GM18868 (cell line): ENCODE measurements around the gene HMOX1.
A peak's percentile ranks its signal among the peaks of the same experiment; 100 is the strongest.

ENCODE experiments used
- ATAC-seq: cut with Tn5 transposase; IDR thresholded peaks from one replicate; pipeline ENCODE4 v1.9.1; 2021; ENCODE audit warnings: mild to moderate bottlenecking, moderate library complexity; ENCODE audit not compliant: unreplicated experiment

The HMOX1 gene

DNA sequence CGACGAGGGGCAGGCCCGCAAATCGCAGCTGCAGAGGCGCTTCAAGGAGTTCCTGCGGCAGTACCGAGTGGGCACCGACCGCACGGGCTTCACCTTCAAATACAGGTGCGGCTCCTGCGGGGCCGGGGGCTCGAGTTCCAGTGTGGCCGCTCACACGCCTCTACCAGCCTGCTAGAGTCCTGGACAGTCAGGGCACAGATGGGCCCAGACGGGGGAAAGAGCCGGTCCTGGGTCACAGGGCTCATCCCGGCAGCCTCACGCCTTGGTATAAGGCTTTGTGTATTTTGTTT lies 19.6 kb downstream of the HMOX1 start:
- ATAC-seq, result no peak

DNA sequence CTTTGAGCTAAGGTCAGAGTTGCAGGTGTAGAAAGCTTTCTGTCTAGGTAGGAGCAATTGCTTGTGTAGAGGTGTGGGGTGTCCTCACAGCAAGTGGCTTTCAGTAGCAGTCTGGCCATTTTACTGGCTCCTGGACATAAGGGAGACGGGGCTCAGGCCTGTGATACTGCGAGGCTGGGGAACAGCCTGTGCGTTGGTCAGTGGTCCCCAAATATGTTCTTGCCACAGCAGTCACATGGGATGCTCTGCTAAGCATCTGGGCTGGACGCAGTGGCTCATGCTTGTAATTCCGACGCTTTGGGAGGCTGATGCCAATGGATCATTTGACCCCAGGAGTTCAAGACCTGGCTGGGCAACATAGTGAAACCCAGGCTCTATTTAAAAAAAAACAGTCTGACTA lies 21.0 kb downstream of the HMOX1 start:
- ATAC-seq, result no peak

- no peak for ATAC-seq
Observed at GRCh38 chr22:35403356-35403755, 22.5 kb downstream of the HMOX1 start.

DNA sequence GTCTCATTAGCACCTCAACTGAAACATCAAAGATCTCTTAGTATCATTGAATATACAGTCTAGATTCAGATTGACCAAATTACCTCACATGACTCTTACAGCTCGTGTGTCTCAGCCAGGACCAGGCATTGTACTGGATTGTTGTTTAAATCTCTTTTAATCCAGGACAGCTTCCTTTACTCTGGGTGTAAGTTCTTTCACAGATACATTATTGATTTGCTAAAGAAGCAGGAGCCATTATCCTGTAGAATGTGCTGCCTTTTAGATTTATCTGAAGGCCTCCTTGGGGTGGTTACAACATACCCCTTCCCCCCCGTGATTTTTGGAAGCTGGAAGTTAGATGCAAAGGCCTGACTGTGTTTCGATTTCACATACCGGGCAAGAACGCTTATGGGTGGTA lies 23.3 kb downstream of the HMOX1 start:
- ATAC-seq, result no peak

DNA sequence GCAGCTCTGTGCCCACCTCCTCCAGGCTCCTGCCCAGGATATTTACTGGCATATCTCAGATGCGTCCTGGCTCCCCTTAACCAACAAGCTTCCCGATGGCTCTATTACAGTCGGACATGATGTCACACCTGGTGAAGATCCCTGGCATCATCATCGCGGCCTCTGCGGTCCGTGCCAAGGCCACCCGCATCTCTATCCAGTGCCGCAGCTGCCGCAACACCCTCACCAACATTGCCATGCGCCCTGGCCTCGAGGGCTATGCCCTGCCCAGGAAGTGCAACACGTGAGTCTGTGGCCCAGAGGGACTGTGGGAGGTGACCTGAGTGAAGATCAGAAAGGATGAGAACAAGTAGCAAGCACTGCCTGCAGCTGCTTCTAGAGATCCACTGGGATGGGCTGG lies 25.5 kb downstream of the HMOX1 start:
- no peak for ATAC-seq

GRCh38 chr22:35407362-35407761 lies 26.5 kb downstream of the HMOX1 start:
- ATAC-seq, result no peak

- ATAC-seq, result peak; percentile 79
Observed at GRCh38 chr22:35409783-35410662, 29.1 kb downstream of the HMOX1 start.

GRCh38 chr22:35410663-35411034 lies 29.8 kb downstream of the HMOX1 start:
- no peak for ATAC-seq

DNA sequence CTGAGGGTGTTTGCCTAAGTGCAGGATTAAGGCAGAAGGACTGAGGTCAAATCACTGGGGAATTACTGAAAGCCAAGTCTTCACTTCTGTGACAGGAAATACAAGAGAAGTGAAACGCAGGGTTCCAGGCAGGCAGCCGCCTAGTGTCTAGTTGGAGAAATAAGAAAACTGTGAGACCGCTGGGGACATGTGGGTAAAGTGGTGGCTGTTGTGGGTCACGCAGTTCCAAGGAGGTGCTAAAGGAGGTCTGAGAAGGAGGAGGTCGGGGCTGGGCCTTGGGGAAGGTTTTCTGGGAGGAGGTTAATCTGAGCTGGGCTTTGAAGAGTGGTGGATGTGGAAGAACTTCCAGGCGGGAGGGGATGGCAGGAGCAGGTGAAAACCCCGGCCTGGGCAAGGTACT lies 30.2 kb downstream of the HMOX1 start:
- no peak for ATAC-seq

DNA sequence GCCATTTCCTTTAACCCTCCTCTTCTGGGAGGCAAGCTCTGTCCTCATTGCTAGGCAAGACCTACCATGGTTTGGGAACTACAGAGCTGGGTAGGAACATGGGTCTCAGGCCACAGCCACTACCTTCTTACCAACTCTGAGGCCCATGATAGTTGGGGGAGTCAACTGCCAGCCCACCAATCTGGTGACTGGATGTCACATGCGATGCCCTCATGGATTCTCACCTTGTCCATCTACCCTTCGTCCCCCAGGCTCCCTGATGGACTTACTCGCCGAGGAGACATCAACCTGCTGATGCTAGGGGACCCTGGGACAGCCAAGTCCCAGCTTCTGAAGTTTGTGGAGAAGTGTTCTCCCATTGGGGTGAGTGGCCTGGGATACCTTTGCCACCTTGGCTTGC lies 32.7 kb downstream of the HMOX1 start:
- no peak for ATAC-seq

GRCh38 chr22:35417606-35418005 lies 36.7 kb downstream of the HMOX1 start:
- ATAC-seq, result no peak

DNA sequence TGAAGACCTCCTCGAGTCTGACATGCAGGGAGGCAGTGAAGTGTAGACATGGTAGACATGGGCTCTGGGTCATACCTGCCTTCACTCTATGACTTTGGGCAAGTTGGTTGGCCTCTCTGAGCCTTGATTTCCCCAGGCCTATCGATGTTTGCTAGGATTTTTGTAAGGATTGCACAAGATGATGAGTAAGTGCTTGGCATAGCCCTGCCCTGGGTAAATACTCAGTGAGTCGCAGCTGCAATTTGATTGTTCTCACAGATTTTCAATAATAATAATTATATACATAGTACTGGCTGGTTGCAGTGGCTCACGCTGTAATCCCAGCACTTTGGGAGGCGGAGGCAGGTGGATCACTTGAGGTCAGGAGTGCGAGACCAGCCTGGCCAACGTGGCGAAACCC lies 37.2 kb downstream of the HMOX1 start:
- no peak for ATAC-seq

GRCh38 chr22:35418731-35419130 lies 37.8 kb downstream of the HMOX1 start:
- no peak for ATAC-seq

DNA sequence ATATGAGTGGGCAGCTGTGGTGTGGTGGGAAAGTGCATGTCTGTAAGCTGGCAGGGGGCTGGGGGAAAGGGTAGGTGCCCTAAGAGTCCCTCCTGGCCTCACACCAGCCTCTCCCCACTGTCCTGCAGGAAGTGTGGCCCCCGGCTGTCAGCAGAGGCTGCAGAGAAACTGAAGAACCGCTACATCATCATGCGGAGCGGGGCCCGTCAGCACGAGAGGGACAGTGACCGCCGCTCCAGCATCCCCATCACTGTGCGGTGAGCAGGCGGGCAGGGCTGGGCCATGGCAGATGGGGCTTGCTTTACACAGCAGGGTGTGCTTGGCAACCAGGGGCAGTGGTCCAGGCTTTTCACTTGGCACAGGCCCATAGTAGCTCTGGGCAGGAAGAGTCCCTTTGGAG lies 38.9 kb downstream of the HMOX1 start:
- ATAC-seq, result no peak

DNA sequence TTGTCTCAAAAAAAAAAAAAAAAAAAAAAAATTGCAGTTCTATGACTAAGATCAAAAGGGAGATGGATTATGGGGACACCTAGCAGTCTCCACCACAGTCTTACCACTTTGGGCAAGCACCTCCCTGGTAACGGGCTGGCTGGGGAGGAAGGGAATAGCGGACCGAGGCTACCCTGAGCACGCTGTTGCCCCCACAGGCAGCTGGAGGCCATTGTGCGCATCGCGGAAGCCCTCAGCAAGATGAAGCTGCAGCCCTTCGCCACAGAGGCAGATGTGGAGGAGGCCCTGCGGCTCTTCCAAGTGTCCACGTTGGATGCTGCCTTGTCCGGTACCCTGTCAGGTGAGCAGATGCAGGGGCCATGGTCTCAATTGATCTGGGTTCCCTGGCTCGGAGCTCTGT lies 40.2 kb downstream of the HMOX1 start:
- no peak for ATAC-seq

DNA sequence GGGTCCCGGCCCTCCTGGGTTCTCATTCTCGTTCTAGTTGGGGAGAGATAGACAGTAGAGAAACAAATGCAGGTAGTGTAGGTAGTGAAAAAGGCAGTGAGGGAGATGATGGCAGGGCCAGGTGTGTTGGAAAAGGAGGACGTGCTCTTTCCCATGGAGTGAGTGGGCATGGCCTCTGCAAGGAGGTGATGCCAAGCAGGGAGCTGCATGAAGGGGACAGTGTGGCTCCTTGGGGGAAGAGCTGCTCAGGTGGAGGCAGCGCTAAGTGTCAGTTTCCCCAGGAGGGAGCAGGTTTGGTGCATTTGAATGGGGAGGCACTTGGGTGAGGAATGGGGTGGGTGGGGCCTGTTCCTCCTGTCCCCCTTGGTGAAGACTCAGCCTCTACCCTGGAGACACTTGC lies 41.2 kb downstream of the HMOX1 start:
- ATAC-seq, result no peak

- no peak for ATAC-seq
Observed at GRCh38 chr22:35422936-35423335, 42.0 kb downstream of the HMOX1 start.

- no peak for ATAC-seq
Observed at GRCh38 chr22:35424081-35424480, 43.2 kb downstream of the HMOX1 start.

DNA sequence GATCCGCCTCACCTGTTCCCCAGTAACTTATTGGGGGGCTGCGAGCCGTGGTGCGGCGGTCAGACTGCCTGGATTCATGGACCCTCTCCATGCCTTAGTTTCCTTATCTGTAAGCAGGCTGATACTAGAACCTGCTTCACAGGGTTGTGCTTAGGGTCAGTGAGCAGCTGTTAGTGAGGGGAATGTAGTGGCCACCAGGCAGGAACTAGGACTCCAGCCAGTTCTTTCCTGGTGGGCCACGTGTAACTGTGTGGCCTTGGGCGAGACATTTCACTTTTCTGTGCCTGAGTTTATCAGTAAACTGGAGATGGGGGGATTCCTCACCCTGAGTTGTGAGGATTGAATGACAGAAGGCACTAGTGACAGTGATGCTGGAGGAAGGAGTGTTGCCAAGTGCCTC lies 43.9 kb downstream of the HMOX1 start:
- no peak for ATAC-seq

GRCh38 chr22:35425546-35425945 lies 44.6 kb downstream of the HMOX1 start:
- no peak for ATAC-seq

GRCh38 chr22:35425971-35426800 lies 45.3 kb downstream of the HMOX1 start:
- no peak for ATAC-seq

DNA sequence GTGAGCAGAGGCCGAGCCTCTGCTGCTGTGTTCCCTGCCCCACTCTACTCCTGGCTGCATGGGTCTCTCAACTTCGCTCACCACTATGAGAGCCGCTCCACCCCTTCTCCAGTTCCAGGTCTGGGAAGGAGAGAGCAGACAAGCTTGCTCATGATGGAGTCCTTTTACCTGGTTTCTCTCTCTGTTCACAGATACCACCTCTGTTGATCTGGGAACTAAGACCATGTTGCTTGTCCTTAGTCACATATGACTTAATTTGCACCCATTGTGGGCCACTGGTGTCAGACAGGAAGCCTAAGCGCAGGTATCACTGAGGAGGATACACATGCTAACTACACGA lies 45.9 kb downstream of the HMOX1 start:
- no peak for ATAC-seq
